ENCODE measurements around the gene KCNH1. TPM values are rescaled to one million over a fixed set of nuclear protein-coding genes. Genes with fewer than 3 reads are reported as not detected.

The KCNH1 gene
- total RNA-seq, 1 experiment from 2014 or later: 0.15 TPM

DNA sequence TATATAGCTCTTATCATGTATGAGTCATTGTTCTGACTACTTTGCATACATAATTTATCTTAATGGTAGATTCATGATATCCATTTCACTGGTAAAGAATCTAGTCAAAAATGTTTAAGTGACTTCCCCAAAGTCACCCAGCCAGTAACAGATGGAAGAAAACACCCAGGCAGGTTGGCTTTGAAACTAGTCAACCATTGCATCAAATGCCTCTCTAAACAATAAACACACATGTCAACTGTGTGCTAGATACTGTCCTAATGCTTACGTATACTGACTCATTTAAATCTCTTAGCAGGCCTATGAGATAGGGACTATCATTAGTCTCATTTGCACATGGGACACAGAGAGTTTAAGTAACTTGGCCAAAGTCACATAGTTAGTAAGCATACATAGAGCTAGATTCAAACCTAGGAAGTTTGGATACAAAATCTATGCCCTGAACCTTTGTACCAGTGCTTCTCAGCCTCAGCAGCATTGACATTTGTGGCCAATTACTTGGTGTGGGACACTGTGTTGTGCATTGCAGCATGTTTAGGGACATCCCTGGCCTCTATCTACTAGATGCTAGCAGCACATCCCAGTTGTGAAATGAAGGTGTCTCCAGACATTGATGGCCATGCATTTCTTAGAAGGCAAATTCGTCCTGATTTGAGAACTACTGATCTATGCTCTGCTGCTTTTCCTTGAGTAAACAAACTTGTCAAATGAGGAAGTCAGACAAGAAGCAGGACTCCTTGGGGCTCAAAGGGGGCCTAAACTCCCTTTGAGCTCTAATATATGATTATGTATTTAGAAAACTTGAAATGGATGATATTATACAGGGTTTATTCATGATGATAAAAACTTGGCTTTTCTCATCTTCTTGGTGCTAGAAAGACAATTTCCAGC is 316.3 kb downstream of the KCNH1 start:
- no peak for DNase-seq (ENCODE audit: extremely low read depth, low read depth)

DNA sequence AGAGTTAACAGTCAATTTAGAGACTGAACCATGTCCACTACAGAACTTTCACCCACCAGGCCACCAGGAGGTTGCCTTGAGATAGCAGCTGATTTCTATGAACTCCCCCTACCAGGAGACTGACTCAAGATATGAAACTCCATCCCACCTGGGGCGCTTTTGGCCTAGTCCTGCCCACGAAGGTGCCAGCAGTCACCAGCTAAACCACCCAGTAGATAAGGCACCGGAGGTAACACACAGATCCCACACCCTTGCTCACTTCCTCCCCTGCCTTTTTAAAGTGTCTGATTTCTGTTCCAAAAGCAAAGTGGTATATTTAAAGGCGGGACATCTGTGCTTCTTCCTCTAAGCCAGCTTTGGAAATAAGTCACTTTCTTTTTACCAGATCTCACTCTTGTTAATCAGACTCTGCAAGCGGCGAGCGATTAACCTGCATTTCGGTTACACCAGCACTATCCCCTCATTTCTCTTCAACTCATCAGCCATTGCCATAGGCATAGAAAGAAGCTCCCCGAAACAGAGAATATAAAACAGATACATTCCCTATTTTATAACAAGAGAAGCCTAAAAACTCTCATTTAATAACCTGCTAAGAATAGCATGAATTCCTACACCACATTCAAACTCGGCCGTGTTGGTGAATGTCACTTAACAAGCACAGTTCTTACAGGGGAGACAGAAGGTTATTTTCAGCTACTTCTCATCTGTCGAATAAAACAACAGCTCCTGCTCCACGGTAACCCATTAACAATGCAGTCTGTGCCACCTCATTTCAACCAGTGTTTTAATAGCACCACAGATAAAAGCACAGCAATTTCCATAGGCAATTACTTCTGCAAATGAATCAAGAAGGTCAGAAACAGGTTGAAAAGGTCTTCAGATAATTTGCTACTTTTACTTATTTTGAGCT is 318.1 kb downstream of the KCNH1 start:
- DNase-seq (ENCODE audit: extremely low read depth, low read depth): no peak

DNA sequence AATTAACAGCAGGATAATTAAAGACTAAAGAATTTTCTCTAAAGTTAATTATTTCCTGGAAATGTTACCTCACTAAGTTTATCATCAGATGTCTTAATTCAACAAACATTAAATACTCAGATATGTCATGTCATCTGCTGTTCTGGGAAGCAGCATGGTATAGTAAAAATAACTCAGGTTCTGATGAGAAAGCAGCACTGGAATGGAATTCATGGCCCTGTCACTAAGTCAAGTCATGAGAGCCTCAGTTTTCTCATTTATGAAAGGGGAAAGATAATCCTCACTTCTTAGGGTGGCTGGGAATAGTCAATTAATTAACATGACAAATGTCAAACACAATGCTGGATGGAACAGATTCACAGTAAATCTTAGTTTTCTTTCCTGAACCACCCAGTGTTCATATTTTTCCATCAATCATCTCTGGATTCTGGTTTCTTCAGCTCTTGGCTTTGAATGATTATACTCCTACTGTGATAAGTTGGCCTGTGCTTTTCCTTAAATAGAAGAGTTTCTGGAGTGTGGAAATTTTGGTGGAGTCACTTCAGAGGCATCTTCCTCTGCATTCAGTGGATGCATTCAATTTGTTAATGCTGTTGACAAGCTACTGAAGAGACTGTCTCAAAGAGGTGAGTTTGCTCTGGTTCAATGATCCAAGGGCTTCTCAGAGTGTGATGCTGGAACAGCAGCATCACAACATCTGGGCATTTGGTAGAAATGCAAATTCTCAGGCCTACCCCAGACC is 319.4 kb downstream of the KCNH1 start:
- DNase-seq (ENCODE audit: extremely low read depth, low read depth): no peak

DNA sequence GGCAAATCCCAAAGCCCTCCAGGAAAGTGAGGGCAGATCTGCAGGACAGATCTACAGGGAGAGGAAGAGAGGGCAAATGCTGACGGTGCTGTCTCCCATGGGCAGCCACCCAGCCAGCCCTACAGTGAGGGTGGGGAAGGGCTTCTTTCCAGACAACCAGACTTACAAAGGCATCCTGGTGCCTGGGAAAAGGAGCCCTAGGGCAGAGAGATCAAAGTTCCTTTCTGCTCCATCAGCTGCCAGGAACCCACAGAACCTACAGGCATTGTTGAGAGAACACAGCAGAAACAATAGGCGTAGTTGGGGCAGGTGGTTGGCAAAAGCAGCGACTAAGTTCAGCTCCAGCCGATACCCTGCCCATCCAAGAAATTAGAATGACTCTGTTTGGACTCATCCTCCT is 332.4 kb downstream of the KCNH1 start:
- DNase-seq (ENCODE audit: extremely low read depth, low read depth): no peak

DNA sequence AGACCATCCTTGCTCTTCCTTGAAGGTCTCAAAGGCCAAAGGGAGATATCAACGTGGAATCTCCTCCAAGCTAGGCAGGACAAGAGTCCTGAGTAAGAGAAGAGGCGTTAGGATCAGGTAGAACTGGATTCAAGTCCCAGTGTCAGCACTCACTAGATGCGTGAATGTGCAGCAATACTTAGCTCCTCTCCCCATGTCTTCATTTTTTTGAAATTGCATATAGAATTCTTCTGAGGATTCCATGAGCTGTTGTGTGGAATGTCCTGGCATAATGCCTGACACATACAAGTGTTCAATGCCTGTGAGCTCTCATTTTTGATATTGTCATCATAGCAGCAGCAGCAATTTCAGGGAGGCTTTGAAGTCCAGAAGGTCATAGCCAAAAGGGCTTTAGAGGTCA is 333.2 kb downstream of the KCNH1 start:
- DNase-seq (ENCODE audit: extremely low read depth, low read depth): no peak

DNA sequence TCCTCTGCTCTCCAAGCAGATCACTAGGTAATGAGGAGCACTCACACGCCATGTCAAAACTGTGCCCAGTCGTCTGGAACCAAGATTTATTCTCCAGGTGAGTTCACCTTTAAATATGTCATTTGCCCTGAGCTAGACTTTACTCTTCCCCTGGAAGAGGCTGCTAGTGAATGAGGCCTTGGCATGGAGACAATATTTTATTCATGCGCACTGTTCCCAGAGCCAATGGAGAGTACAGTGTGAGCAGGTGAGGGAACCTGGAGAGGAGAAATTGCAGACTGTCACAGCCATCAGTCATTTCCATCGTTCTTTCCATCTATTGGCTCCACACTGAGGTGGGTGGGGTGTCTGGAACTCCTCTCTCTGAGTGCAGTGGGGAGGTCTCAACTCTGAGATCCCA is 333.6 kb downstream of the KCNH1 start:
- DNase-seq (ENCODE audit: extremely low read depth, low read depth): no peak

DNA sequence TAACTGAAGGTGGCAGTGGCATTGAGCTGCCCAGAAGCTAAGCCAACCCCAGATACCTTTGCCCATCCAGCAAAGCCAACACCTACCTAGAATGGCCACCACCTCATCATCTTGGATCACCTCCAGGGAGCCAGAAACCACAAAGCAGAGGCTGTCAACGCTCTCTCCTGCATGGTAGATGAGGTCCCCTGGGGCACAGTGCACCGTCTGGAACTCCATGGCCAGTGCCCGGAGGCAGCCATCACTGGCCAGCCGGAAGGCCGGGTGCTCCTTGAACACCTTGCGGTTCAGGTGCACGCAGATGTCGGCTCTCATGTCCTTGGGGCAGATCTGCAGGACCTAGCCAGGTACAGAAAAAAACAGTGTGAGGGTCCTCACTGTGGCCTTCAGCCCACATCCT is 336.5 kb downstream of the KCNH1 start:
- no peak for DNase-seq (ENCODE audit: extremely low read depth, low read depth)

DNA sequence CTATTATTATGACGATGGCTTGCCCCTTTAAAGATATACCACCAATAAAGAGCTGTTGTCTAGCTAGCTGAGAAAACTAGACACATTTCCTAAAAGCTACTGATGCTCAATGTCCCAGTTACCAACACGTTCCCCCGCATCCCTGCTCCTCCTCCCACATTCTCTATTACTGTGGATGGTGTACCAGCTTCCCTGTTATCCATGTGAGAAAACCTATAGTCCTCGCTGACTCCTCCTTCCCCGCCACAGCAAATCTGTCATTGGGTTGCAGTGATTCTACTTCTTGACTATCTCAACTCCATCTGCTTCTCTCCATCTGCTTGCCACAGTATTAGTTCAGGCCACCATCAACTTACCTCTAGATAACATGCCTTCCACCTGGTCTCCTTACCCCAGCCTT is 337.5 kb downstream of the KCNH1 start:
- DNase-seq (ENCODE audit: extremely low read depth, low read depth): no peak

DNA sequence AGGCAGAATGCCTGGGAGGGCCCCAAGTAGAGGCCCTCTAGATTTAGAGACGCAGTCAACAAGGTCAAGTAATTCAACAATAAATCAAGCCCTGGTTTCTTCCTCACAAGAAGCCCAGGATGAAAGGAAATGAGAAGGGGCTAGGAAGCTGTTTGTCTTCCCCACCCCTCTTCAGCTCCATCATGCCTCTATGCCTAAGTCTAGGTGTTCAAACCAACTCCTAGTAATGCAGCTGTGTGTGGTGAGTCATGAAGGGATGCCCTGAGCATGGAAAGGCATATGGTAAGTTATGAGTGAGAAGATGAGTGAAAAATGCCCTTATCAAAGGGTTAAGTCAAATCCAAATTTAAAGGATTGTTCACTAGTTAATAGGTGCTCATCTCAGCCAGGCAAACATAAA is 339.5 kb downstream of the KCNH1 start:
- no peak for DNase-seq (ENCODE audit: extremely low read depth, low read depth)

DNA sequence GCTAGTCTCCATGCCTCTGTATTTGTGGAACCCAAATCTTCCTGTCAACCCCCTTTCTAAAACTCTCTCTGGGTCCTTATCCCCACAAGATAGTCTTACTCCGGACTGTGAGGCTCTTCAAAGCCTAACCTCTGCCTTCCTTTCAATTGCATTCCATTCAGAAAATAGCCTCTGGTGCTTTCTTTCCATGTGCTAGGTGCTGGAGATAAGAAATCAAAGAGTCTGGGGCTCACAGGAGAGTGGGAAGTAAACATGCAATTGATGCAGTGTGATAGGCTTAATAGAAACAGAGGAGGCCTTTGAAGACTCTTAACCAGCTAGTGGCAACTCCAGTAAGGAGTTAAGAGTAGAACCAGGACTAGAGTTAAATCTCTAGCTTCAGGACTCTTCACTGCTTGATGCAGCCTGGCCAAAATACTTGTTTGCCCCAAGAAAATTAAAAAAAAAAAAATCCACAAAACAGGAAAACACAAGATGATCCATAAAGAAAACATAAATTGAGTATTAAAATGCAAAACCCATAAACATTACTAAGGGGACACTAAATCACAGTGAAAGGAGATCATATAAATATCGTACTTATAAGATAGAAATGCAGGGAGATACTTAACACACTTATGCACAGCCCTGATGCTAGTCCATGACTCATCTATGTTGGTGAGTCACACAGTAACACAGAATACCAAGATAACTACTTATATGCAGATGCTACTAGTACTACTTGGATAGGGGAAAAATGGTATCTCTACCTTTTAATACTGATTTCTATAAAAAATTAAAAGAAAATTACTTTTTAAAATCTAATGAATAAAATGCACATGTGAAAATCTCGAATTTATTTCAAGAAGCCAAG is 341.5 kb downstream of the KCNH1 start:
- no peak for DNase-seq (ENCODE audit: extremely low read depth, low read depth)

DNA sequence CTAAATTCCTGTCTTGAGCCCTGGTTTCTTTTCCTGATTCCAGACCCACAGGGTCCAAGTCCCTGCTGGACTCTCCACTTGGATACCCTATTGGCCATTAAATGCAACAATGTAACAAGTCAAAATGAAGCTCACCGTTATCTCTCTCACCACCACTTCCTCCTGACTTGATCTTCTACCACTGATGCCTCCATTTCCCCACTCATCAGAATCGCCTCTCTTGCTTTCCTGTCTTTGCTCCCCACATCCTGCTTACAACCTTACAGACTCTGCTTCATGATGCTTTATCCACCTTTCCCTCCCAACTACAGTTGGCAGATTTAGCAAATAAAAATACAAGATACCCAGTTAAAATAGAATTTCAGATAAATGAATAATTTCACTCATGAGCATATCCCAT is 343.8 kb downstream of the KCNH1 start:
- DNase-seq (ENCODE audit: extremely low read depth, low read depth): no peak

DNA sequence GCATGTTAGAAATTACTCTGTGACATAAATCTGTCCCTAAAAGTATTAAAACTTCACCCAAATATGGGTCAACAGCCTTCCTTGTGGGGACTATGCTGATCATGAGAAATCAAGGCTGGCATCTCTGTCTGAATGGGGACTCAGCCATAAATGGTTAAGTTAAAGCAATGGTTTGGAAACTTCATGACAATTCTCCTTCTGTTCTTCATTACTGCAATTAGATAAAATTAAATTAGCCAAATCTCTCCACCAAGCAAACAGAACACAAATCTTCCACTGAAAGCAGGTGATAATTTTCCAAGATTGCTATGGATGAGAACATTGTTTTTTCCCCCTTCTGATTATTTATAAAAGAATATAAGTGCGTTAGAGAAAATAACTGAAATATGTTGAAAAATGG is 346.1 kb downstream of the KCNH1 start:
- no peak for DNase-seq (ENCODE audit: extremely low read depth, low read depth)

DNA sequence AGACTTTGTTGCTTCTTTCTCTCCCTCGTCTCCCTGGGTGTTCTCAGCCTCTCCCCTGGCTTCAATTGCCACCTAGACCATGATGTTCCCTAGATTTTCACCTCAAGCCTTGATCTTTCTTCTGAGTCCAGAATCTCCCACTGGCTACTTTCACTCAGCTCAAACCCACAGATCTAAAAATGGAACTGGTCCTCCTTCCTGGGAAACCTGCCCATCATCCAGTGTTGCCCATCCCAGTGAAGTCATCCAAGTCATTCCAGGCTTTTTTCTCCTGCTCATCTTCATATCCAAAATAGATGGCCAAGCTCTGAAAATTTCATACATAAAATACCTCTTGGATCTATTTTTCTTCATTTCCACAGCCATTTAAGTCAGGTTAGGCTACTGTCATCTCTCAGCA is 347.4 kb downstream of the KCNH1 start:
- no peak for DNase-seq (ENCODE audit: extremely low read depth, low read depth)

DNA sequence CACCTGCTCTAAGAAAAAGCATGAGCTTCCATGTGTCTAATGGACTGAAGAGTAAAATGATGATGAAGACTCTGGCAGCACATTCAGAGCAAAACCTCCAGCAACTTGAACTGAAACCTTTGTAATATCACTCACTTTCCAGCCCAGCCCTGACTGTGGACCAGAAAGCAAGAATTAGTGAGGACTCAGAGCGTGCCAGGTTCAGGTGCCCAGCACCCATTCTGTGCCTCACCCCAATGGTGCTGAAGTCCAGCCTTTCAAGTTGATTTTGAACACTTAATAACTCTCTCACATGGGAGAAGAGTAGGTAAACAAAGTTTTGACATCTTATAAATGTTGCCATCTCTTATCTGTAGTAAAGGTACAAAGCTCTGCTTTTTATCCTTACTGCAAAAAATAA is 350.0 kb downstream of the KCNH1 start:
- DNase-seq (ENCODE audit: extremely low read depth, low read depth): no peak

DNA sequence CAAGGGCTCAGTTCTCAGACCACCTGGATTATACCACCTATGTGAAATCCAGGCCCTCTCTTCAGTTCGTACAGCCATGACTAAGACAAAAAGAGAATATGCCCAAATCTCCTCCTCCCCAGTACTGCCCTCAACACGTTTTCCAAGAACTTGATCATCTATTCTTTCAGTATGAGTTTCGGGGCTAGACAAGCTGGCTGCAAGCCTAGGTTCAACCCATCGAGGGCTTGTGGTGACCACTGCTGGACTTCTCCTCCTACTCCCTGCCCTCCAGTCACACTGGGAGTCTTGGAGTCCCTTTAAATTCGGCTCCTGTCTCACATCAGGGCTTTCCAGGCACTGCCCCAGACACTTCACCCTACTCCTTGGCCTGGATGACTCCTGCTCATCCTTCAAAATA is 352.3 kb downstream of the KCNH1 start:
- DNase-seq (ENCODE audit: extremely low read depth, low read depth): no peak

DNA sequence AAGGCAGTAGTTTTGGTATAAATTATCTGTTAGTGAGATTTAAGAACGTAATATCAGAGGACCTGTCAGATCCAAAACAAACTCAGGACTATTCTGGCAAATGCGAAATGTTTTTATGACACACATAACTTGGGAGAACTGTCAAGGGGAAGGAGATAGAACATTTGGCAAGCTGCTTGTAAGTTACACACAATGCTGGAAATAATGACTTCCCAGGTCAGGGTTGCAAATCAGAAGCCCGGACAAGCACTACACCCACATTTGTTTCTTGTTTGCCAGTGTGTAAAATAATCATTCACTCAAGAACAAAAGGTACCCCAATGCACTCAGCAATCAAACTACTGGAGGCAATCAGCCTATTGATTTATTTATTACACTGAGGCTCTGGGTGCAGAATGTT is 354.7 kb downstream of the KCNH1 start:
- DNase-seq (ENCODE audit: extremely low read depth, low read depth): no peak

DNA sequence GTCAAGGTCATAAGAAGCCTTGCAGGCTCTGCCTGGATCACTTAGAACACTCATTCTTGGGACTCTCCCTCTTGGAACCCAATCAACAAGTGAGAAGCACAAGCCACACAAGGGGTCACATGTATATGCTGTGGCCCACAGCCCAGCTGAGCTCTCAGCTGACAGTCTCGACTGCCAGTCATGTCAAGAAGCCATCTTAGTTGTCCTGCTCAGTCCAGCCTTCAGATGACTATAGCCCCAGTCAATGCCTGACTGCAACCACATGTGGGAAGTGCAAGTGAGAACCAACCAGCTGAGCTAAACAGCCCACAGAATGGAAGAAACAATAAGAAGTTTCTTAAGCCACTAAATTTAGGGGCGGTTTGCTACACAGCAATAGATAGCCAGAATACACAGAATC is 356.0 kb downstream of the KCNH1 start:
- DNase-seq (ENCODE audit: extremely low read depth, low read depth): no peak

DNA sequence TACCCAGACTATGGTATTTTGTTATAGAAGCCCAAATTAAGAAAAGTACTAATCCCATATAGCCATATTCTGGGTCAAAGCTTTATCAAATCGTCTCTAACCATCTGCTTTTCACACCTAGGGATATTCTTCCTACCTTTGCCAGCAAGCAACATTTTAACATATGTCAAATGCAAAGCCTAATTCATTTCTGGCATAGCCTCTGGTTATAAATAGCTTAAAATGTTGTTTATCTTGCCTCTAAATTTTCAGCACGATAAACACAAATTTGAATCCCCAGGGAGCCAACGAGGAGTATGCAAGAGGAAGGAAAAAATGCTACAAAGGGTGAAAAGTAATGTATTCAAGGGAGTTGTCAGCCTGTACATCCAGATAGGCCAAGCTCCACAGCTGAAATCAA is 357.2 kb downstream of the KCNH1 start:
- DNase-seq (ENCODE audit: extremely low read depth, low read depth): no peak

DNA sequence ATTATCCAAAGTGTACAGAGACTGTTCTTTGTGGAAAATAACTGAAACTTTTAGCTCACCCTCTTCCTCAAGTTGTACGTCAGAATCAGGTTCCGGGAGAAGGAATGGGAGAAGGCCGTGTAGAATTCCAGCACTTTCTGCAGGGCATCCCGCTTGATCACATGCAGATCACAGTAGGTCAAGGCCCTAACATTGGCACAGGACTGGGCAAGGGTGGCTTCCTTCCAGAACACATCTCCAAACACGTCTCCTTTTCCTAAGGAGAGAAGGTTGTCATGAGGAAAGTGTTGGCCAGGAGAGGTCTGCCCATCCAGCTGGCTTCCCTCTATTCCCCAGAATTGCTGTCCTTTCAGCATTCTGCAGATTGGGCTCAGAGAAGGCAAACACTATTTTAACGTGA is 358.7 kb downstream of the KCNH1 start:
- DNase-seq (ENCODE audit: extremely low read depth, low read depth): no peak

DNA sequence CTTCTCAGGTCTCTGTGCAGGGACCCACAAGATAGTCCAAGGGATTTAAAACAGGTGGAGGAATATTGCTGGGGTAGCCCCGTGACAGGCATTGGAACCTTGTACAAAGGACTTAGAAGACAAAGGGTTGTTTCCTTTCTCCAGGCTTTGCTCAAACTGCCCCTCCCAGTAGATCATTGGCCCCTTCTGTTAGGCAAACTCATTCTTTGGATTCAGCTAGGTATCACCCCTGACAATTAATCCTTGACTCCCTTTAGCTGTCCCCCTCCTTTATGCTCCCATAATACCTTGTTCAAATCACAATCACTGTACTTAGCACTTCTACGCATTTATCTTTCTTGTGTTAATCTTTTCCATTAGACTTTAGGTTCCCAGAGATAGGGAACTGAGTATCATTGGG is 360.5 kb downstream of the KCNH1 start:
- DNase-seq (ENCODE audit: extremely low read depth, low read depth): no peak

Measured in NCI-H460 (cell line).